PC-9 (cell line): Measurements from ENCODE around the gene CD19. TPM values are rescaled to one million over a fixed set of nuclear protein-coding genes. Genes with fewer than 3 reads are reported as not detected.

Experiments
- Bru-seq: library from RNA; stranded (reverse); fragments of 400-500 nt; gene quantifications from one replicate; lab custom pipeline; 2021; lab: Mats Ljungman, UMichigan
- BruChase-seq, 2 experiments: library from RNA; stranded (reverse); fragments of 400-500 nt; gene quantifications; one replicate each; lab custom pipeline; 2021; lab: Mats Ljungman, UMichigan
- BruUV-seq: library from RNA; stranded (reverse); fragments of 400-500 nt; replicated peaks from 2 replicates; lab custom pipeline; 2021; lab: Mats Ljungman, UMichigan
- CTCF ChIA-PET: fragments of 300-600 bp; sonication (Branson Sonifier 250); formaldehyde crosslinking; loops from one replicate; lab custom pipeline; 2022; ENCODE audit warnings: antibody characterized with exemption; lab: Charles Lee
- POLR2A ChIA-PET: fragments of 300-600 bp; sonication (Branson Sonifier 250); formaldehyde crosslinking; loops from one replicate; lab custom pipeline; 2022; ENCODE audit warnings: antibody characterized with exemption; ENCODE audit not compliant: unreplicated experiment; lab: Charles Lee
- DNase-seq, 2 experiments: peaks; one replicate each; pipeline versions ENCODE4 v3.0.0 to v3.0.0-alpha.2; 2015 to 2022; ENCODE audit warnings: mixed read lengths in 1 of 2
- H2AFZ ChIP-seq: fragments of 200-600 bp; sonication (generic); 2 replicates; pipeline ENCODE4 v1.8.1; 2017; ENCODE audit warnings: antibody characterized with exemption
- H3F3A ChIP-seq: fragments of 200-600 bp; sonication (generic); 2 replicates; pipeline ENCODE4 v1.8.1; 2017; ENCODE audit warnings: antibody characterized with exemption, mild to moderate bottlenecking, low read depth; ENCODE audit not compliant: insufficient read depth
- H3K27ac ChIP-seq: fragments of 200-600 bp; sonication (generic); 2 replicates; pipeline ENCODE4 v1.6.1; 2016; ENCODE audit warnings: mixed run types
- H3K27me3 ChIP-seq: fragments of 200-600 bp; sonication (generic); 2 replicates; pipeline ENCODE4 v1.6.1; 2016; ENCODE audit warnings: low read depth, mixed run types; ENCODE audit not compliant: insufficient read depth
- H3K36me3 ChIP-seq: fragments of 200-600 bp; sonication (generic); 2 replicates; pipeline ENCODE4 v1.6.1; 2016; ENCODE audit warnings: low read depth, mixed run types
- H3K4me1 ChIP-seq: fragments of 200-600 bp; sonication (generic); replicated peaks from 2 replicates; pipeline ENCODE4 v1.6.1; 2016; ENCODE audit warnings: mixed run types; ENCODE audit not compliant: insufficient read depth
- H3K4me2 ChIP-seq: fragments of 200-600 bp; sonication (generic); 2 replicates; pipeline ENCODE4 v1.6.1; 2017; ENCODE audit warnings: mixed run types
- H3K4me3 ChIP-seq: fragments of 200-600 bp; sonication (generic); 2 replicates; pipeline ENCODE4 v1.6.1; 2016; ENCODE audit warnings: mixed run types
- H3K79me2 ChIP-seq: fragments of 200-600 bp; sonication (generic); 2 replicates; pipeline ENCODE4 v1.6.1; 2017; ENCODE audit warnings: low read depth, mixed run types
- H3K9me2 ChIP-seq: fragments of 200-600 bp; sonication (generic); 2 replicates; pipeline ENCODE4 v1.8.1; 2017; ENCODE audit warnings: mild to moderate bottlenecking; ENCODE audit not compliant: insufficient read depth
- H3K9me3 ChIP-seq: fragments of 200-600 bp; sonication (generic); 2 replicates; pipeline ENCODE4 v1.8.1; 2016; ENCODE audit warnings: low read depth; ENCODE audit not compliant: insufficient read depth
- H4K20me1 ChIP-seq: fragments of 200-600 bp; sonication (generic); 2 replicates; pipeline ENCODE4 v1.8.1; 2017; ENCODE audit not compliant: insufficient read depth
- EZH2 ChIP-seq: fragments of 200-600 bp; sonication (generic); IDR thresholded peaks from 2 replicates; pipeline ENCODE4 v1.8.0; 2017; ENCODE audit warnings: antibody characterized with exemption, low read depth
- intact Hi-C: fragments of 100-400 bp; cut with micrococcal nuclease; formaldehyde crosslinking; loops from one replicate; pipeline ENCODE4 v1.10.0; 2022; ENCODE audit not compliant: unreplicated experiment
- long read RNA-seq: library from polyadenylated mRNA; stranded (forward); transcript quantifications from one replicate; pipeline ENCODE4 v2.0.0, GENCODE V29; 2022
- total RNA-seq: library from RNA; stranded (reverse); gene quantifications from 2 replicates; pipeline ENCODE4 v1.2.3, GENCODE V29; 2021
- TF ChIP-seq, protein P1 (sequence below): fragments of 200-600 bp; sonication (generic); conservative IDR thresholded peaks from 2 replicates; pipeline ENCODE4 v1.6.1; 2017; ENCODE audit warnings: mixed run types, antibody characterized with exemption, mild to moderate bottlenecking, moderate library complexity

Gene CD19
- not detected in 2 replicates for total RNA-seq
- Bru-seq, nascent RNA = percentile 8 among the genes with signal in this experiment
- BruChase-seq, experiment 1, labeled RNA remaining after a 2-hour chase = percentile 15 among the genes with signal in this experiment
- BruChase-seq, experiment 2, labeled RNA remaining after a 6-hour chase = percentile 9 among the genes with signal in this experiment
- long read RNA-seq = 0 reads

DNA sequence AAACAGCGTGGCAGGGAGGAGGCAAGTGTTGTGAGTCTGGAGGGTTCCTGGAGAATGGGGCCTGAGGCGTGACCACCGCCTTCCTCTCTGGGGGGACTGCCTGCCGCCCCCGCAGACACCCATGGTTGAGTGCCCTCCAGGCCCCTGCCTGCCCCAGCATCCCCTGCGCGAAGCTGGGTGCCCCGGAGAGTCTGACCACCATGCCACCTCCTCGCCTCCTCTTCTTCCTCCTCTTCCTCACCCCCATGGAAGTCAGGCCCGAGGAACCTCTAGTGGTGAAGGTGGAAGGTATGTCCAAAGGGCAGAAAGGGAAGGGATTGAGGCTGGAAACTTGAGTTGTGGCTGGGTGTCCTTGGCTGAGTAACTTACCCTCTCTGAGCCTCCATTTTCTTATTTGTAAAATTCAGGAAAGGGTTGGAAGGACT, at the start of gene CD19:
Gene CD19 (plus strand): TSS at position 171 of the 425 bp plus-strand sequence. CDS start 30 bp downstream, at position 201.
- Histone ChIP-seq H3K4me3 (no peak within 1 kb of the TSS), H4K20me1 (no peaks in the 10 kb centered on the region), H3K9me3 (no peaks in the 10 kb centered on the region), H3K79me2 (no peaks in the 10 kb centered on the region), H3K36me3 (no peaks in the 10 kb centered on the region), H3K27ac (no peak within 1 kb of the TSS), H2AFZ (no peak within 1 kb of the TSS), H3K4me1 (no peaks in the 10 kb centered on the region), H3K9me2 (no peaks in the 10 kb centered on the region), H3K27me3 (no peaks in the 10 kb centered on the region), H3F3A (peaks cover 17% of the 10 kb centered on the region; the same call in 1 of the 2 replicates), H3K4me2 (no peak within 1 kb of the TSS)
- ChIA-PET POLR2A (interaction anchor here (0.7 kb wide), 1 partner anchor 314 kb away, joined by 6 read pairs; no protein-coding TSS in a partner anchor), CTCF (interaction anchor here (0.6 kb wide), 1 partner anchor 11 kb away, joined by 3 read pairs; no protein-coding TSS in a partner anchor)
- TF ChIP-seq, protein P1, sequence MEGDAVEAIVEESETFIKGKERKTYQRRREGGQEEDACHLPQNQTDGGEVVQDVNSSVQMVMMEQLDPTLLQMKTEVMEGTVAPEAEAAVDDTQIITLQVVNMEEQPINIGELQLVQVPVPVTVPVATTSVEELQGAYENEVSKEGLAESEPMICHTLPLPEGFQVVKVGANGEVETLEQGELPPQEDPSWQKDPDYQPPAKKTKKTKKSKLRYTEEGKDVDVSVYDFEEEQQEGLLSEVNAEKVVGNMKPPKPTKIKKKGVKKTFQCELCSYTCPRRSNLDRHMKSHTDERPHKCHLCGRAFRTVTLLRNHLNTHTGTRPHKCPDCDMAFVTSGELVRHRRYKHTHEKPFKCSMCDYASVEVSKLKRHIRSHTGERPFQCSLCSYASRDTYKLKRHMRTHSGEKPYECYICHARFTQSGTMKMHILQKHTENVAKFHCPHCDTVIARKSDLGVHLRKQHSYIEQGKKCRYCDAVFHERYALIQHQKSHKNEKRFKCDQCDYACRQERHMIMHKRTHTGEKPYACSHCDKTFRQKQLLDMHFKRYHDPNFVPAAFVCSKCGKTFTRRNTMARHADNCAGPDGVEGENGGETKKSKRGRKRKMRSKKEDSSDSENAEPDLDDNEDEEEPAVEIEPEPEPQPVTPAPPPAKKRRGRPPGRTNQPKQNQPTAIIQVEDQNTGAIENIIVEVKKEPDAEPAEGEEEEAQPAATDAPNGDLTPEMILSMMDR = no peak
- TF ChIP-seq EZH2 = no peak
- intact Hi-C loops = no loop called here
- BruUV-seq = no TSS peak
- DNase-seq = no peak

DNA sequence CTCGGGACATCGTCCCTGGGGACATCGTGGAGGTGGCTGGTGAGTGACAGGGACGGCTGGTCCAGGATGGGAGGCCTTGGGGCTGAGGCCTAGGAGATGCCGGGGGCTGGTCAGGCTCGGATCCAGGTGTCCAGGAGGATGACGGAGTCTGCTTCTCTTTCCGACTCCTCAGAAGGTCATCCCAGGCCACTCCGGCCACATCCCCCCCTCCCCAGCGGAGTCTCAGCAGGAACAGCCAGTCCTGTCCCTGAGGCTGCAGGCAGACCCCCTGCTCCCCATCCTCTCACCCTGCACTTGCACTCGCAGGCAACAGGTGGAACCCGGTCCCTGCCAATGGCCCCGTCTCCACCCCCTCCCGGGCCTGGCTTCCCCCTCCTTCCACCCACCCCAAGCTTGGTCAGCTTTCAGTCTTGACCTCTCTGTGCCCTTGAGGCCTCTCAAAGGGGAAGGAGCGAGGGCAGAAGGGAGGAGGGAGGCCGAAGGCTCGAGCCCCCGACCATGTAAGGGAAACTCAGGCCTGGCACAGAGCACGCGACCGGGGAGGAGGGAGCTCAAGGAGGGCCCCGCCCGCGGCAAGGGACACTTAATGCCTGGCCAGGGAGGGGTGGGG, 49.1 kb upstream of the CD19 start:
- no peaks in the 10 kb centered on the region for H3K9me3 ChIP-seq
- H2AFZ ChIP-seq = no peak overlapping the region
- DNase-seq = no peak
- no TSS peak for BruUV-seq
- no peaks in the 10 kb centered on the region for H3K9me2 ChIP-seq
- peaks cover 6% of the 10 kb centered on the region; the same call in 1 of the 2 replicates for H3K4me1 ChIP-seq
- no peaks in the 10 kb centered on the region for H3K79me2 ChIP-seq
- H3K27ac ChIP-seq = no peak overlapping the region
- ChIA-PET CTCF (no interaction called here), POLR2A (no interaction called here)
- no peak overlapping the region for H3K4me2 ChIP-seq
- intact Hi-C loops = no loop called here
- H3K36me3 ChIP-seq = no peaks in the 10 kb centered on the region
- no peaks in the 10 kb centered on the region for H3F3A ChIP-seq
- no peaks in the 10 kb centered on the region for H3K27me3 ChIP-seq
- no peak overlapping the region for H3K4me3 ChIP-seq
- TF ChIP-seq, protein P1 = no peak
- TF ChIP-seq EZH2 = no peak
- H4K20me1 ChIP-seq = no peaks in the 10 kb centered on the region

DNA sequence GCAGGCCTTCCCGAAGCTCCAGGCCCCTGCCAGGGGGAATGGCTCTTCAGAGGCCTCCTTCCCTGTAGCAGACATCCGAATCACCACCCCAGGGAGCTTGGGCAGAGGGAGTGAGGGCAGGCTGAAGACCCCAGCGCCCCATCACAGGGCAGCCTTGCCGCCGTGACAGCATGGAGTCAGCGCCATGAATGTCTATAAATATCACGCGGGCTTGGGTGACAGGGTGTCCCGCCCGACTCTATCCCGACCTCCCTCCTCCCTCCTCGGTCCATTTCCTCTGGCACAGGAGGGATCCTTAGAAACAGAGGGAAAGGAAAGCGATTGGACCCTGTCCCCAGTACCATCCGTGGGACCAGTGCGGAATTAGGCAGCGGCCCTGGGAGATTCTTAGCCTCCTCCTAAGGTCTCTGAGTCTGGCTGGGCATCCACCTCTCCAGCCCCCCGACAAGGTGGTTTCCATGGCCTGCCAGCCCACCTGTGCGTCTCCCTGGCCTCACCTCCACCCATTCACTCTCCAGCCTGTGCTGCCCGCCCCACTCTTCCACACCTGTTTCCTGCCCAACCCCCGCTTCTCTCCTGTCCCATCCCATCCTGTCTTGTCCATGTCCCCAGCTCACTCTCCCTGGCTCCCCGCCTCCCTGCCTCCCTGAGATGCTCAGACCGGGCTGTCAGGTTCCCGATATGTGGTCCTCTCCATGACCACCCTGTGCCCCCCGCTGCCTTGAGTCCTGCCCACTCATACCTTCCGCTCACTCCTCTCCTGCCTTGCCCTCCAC, 48.4 kb upstream of the CD19 start:
- no peak for DNase-seq
- no peaks in the 10 kb centered on the region for H3K36me3 ChIP-seq
- intact Hi-C loops = no loop called here
- no peaks in the 10 kb centered on the region for H3F3A ChIP-seq
- no peaks in the 10 kb centered on the region for H3K27me3 ChIP-seq
- H3K4me1 ChIP-seq = peaks cover 6% of the 10 kb centered on the region; the same call in 1 of the 2 replicates
- H3K79me2 ChIP-seq = no peaks in the 10 kb centered on the region
- H3K9me2 ChIP-seq = no peaks in the 10 kb centered on the region
- H4K20me1 ChIP-seq = no peaks in the 10 kb centered on the region
- POLR2A ChIA-PET = no interaction called here
- no peak overlapping the region for H3K4me2 ChIP-seq
- no peaks in the 10 kb centered on the region for H3K9me3 ChIP-seq
- no peak overlapping the region for H2AFZ ChIP-seq
- TF ChIP-seq EZH2 = no peak
- TF ChIP-seq, protein P1 = no peak
- CTCF ChIA-PET = no interaction called here
- BruUV-seq = no TSS peak
- H3K4me3 ChIP-seq = no peak overlapping the region
- H3K27ac ChIP-seq = no peak overlapping the region
